ENCODE measurements around the gene SLC39A3.

DNA sequence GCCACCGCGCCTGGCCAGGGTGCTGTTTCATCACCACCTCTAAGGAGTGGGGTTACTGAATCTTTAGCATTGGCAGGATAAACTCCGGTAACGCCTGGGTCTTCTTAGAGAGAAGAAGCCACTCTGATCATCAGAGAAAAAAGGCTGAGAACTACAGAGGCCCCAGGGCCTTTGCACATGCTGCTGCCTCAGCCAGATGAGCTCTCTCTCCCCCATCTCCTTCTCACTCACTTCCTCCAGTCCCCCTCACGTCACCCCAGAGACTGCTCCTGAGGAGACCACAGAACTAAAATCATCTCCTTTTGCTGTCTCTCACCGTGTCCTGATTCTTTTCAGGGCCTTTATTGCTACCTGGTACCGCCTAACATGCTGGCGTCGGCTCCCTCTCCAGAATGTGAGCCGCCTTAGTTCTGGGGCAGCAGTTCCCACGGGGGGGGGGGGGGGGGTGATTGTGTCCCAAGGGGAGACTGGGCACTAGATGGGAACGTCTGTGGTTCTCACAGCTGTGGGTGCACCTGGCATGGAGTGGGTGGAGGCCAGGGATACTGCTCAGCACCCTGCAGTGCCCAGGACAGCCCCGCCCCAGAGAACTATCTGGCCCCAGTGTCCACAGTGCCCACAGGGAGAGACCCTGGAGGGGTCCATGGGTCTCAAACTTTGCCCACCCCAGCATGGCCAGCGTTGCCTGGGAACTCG is 13.5 kb downstream of the SLC39A3 start:
- TF ChIP-seq, protein P1, sequence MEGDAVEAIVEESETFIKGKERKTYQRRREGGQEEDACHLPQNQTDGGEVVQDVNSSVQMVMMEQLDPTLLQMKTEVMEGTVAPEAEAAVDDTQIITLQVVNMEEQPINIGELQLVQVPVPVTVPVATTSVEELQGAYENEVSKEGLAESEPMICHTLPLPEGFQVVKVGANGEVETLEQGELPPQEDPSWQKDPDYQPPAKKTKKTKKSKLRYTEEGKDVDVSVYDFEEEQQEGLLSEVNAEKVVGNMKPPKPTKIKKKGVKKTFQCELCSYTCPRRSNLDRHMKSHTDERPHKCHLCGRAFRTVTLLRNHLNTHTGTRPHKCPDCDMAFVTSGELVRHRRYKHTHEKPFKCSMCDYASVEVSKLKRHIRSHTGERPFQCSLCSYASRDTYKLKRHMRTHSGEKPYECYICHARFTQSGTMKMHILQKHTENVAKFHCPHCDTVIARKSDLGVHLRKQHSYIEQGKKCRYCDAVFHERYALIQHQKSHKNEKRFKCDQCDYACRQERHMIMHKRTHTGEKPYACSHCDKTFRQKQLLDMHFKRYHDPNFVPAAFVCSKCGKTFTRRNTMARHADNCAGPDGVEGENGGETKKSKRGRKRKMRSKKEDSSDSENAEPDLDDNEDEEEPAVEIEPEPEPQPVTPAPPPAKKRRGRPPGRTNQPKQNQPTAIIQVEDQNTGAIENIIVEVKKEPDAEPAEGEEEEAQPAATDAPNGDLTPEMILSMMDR (IDR thresholded peaks at IDR 0.05) = no peak
- no peak for TF ChIP-seq POLR2A (IDR thresholded peaks at IDR 0.05)
- no peak for TF ChIP-seq POLR2AphosphoS5 (IDR thresholded peaks at IDR 0.05)
- no peak for TF ChIP-seq EP300 (IDR thresholded peaks at IDR 0.05)

Data from sigmoid colon (tissue), 4 donors.